Gastroesophageal sphincter (tissue), 4 donors: ENCODE data around the gene GNG12. TPM values are rescaled to one million over a fixed set of nuclear protein-coding genes. Genes with fewer than 3 reads are reported as not detected.

Experiments
- ATAC-seq: fragments of 150-250 bp; one replicate; pipeline ENCODE4 v1.9.1; 2016; ENCODE audit warnings: mild to moderate bottlenecking, moderate library complexity
- H3K27ac ChIP-seq, 4 donors: fragments of 200-600 bp; sonication (generic) in 3 of 4; 1 replicate in 3 of 4; 2 replicates in 1 of 4; pipeline ENCODE4 v1.5.1; 2016 to 2019
- H3K27me3 ChIP-seq: fragments of 200-600 bp; sonication (generic); one replicate; pipeline ENCODE4 v1.5.1; 2019
- H3K36me3 ChIP-seq, 2 donors: fragments of 200-600 bp; sonication (generic); one replicate each; pipeline ENCODE4 v1.5.1; 2019; ENCODE audit warnings: control low read depth in 1 of 2
- H3K4me1 ChIP-seq, 3 donors: fragments of 200-600 bp; sonication (generic); 1 replicate in 2 of 3; 2 replicates in 1 of 3; pipeline ENCODE4 v1.5.1; 2016 to 2019; ENCODE audit warnings: control low read depth in 2 of 3
- H3K4me3 ChIP-seq, 2 donors: fragments of 200-600 bp; sonication (generic); one replicate each; pipeline ENCODE4 v1.5.1; 2019; ENCODE audit warnings: mild to moderate bottlenecking in 1 of 2, moderate library complexity in 1 of 2
- H3K9me3 ChIP-seq, 3 donors: fragments of 200-600 bp; sonication (generic); one replicate each; pipeline ENCODE4 v1.5.1; 2017 to 2019; ENCODE audit warnings: control low read depth in 2 of 3
- EP300 ChIP-seq: sonication (generic); formaldehyde crosslinking; IDR thresholded peaks from one replicate; pipeline ENCODE4 v1.6.1; 2017; ENCODE audit warnings: antibody characterized with exemption, mild to moderate bottlenecking
- POLR2A ChIP-seq, 2 donors: fragments of 450-650 bp; IDR thresholded peaks; one replicate each; pipeline ENCODE4 v1.6.1; 2017; ENCODE audit warnings: antibody characterized with exemption in 2 of 2, mild to moderate bottlenecking in 2 of 2, moderate library complexity in 1 of 2
- POLR2AphosphoS5 ChIP-seq: sonication (generic); formaldehyde crosslinking; IDR thresholded peaks from one replicate; pipeline ENCODE4 v1.6.1; 2017; ENCODE audit warnings: antibody characterized with exemption
- WGBS, 2 donors: methylation state at CpG; one replicate each; pipeline ENCODE4 v1.1.5; 2018; ENCODE audit warnings: low coverage in 1 of 2; 5-methylcytosine and 5-hydroxymethylcytosine counted together
- small RNA-seq, 4 donors: library from RNA; depleted of rRNA; stranded (forward); fragments of <200 nt; gene quantifications; one replicate each; pipeline ENCODE3, GENCODE V24; 2016
- total RNA-seq, 4 donors: library from RNA; depleted of rRNA; stranded (reverse); fragments of >200 nt; gene quantifications; one replicate each; pipeline ENCODE4 v1.1.0, GENCODE V29; 2016
- TF ChIP-seq, protein P1 (sequence below), 4 experiments: fragments of 200-600 bp in 2 of 4; fragments of 450-650 bp in 2 of 4; sonication (generic) in 1 of 4; IDR thresholded peaks; one replicate each; pipeline ENCODE4 v1.5.1; 2017 to 2019; ENCODE audit warnings: antibody characterized with exemption in 4 of 4, mild to moderate bottlenecking in 2 of 4, moderate library complexity in 2 of 4

GNG12 gene
- total RNA-seq, 4 donors from 2014 or later = 135 to 175 (median 149) TPM

GRCh38 chr1:67655581-67655980 lies 177.7 kb downstream of the GNG12 start:
- Histone ChIP-seq H3K27me3 (no peaks in the 10 kb centered on the region), H3K27ac (no peak overlapping the region), H3K9me3 (no peaks in the 10 kb centered on the region), H3K4me1 (no peaks in the 10 kb centered on the region), H3K36me3 (no peaks in the 10 kb centered on the region), H3K4me3 (no peak overlapping the region)
- WGBS, 2 donors = 85 to 100% methylated on average over 1 to 2 of the region's 2 CpGs
- no peak for TF ChIP-seq POLR2A (IDR thresholded peaks at IDR 0.05)
- no peak for TF ChIP-seq POLR2AphosphoS5
- no peak for TF ChIP-seq EP300
- TF ChIP-seq, protein P1, sequence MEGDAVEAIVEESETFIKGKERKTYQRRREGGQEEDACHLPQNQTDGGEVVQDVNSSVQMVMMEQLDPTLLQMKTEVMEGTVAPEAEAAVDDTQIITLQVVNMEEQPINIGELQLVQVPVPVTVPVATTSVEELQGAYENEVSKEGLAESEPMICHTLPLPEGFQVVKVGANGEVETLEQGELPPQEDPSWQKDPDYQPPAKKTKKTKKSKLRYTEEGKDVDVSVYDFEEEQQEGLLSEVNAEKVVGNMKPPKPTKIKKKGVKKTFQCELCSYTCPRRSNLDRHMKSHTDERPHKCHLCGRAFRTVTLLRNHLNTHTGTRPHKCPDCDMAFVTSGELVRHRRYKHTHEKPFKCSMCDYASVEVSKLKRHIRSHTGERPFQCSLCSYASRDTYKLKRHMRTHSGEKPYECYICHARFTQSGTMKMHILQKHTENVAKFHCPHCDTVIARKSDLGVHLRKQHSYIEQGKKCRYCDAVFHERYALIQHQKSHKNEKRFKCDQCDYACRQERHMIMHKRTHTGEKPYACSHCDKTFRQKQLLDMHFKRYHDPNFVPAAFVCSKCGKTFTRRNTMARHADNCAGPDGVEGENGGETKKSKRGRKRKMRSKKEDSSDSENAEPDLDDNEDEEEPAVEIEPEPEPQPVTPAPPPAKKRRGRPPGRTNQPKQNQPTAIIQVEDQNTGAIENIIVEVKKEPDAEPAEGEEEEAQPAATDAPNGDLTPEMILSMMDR (IDR thresholded peaks at IDR 0.05) = no peak
- no peak for ATAC-seq

DNA sequence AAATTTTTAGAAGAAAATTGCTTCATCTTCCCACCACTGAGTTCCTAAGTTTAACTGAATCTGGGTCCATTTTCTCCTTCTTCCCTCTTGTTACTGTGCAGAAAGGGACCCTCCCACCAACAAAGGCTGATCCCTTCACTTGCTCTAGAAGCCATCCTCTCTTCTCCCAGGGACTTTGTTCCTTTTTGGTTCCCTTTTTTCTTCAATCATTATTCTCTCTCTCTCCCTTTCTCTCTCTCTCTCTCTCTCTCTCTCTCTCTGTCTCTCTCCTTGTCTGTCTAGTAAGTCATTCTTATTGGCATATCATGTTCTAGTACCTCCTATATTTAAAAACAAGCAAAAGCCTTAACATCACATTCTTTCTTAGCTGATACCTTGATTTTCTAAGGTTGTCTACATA lies 180.0 kb downstream of the GNG12 start:
- no peaks in the 10 kb centered on the region for H3K9me3 ChIP-seq
- no peak for ATAC-seq
- TF ChIP-seq, protein P1 (IDR thresholded peaks at IDR 0.05) = no peak
- TF ChIP-seq EP300 (no peak), POLR2AphosphoS5 (no peak), POLR2A (IDR thresholded peaks at IDR 0.05) (no peak)
- H3K36me3 ChIP-seq = no peaks in the 10 kb centered on the region
- H3K4me3 ChIP-seq = no peak overlapping the region
- H3K27me3 ChIP-seq = no peaks in the 10 kb centered on the region
- H3K4me1 ChIP-seq = no peaks in the 10 kb centered on the region
- H3K27ac ChIP-seq = no peak overlapping the region

- H3K27me3 ChIP-seq = no peaks in the 10 kb centered on the region
- peak; percentile 82 for ATAC-seq
- no peak overlapping the region for H3K27ac ChIP-seq
- H3K9me3 ChIP-seq = no peaks in the 10 kb centered on the region
- no peaks in the 10 kb centered on the region for H3K4me1 ChIP-seq
- no peak overlapping the region for H3K4me3 ChIP-seq
- 75 to 100% methylated on average over 1 to 2 of the region's 2 CpGs for WGBS, 2 donors
- TF ChIP-seq EP300 = no peak
- TF ChIP-seq POLR2A (IDR thresholded peaks at IDR 0.05) = no peak
- TF ChIP-seq, protein P1 (IDR thresholded peaks at IDR 0.05) = no peak
- no peak for TF ChIP-seq POLR2AphosphoS5
- no peaks in the 10 kb centered on the region for H3K36me3 ChIP-seq
Measured at GRCh38 chr1:67652800-67653199, 180.5 kb downstream of the GNG12 start.

Small RNAs within 50 kb of the gene (small RNA-seq; reads per million reads assigned to genes)
- gene RN7SL392P (0 reads per million in 4 donors), gene RNU7-80P (0 reads per million in 4 donors)

Other genes starting within 250 kb of the GNG12 start
- 10 to 100 TPM; 58.7 to 69.9 (median 65.6) TPM for gene GADD45A, start 148.3 kb downstream of the GNG12 start, total RNA-seq
- gene DIRAS3, start 217.2 kb upstream of the GNG12 start, total RNA-seq = 1 to 10 TPM in 3 of 4 donors, under 1 TPM in 1; 0.47 to 6.2 (median 3.6) TPM